GM12874 (cell line): Measurements from ENCODE around the gene GDI1.

Experiments used
- CTCF ChIP-seq: IDR thresholded peaks from 2 replicates; pipeline ENCODE4 v1.5.1; 2011; ENCODE audit warnings: low read depth, mild to moderate bottlenecking, control low read depth, low read length, moderate library complexity; ENCODE audit not compliant: insufficient read depth

GDI1 gene

GRCh38 chrX:154426916-154427770 lies 9.8 kb upstream of the GDI1 start:
- no peak for TF ChIP-seq CTCF

GRCh38 chrX:154428176-154429171 lies 8.5 kb upstream of the GDI1 start, which contains the start of gene ATP6AP1:
Gene ATP6AP1, plus strand, starts transcription at chrX:154428677. Its CDS starts 16 bp downstream, at chrX:154428693.
- TF ChIP-seq CTCF: no peak

GRCh38 chrX:154429711-154430110 lies 7.2 kb upstream of the GDI1 start:
- no peak for TF ChIP-seq CTCF

- no peak for TF ChIP-seq CTCF
Measured at GRCh38 chrX:154430479-154430878, 6.5 kb upstream of the GDI1 start.

- no peak for TF ChIP-seq CTCF
Measured at GRCh38 chrX:154430916-154431315, 6.0 kb upstream of the GDI1 start.

GRCh38 chrX:154431341-154431740 lies 5.6 kb upstream of the GDI1 start:
- TF ChIP-seq CTCF: no peak

GRCh38 chrX:154432210-154432609 lies 4.7 kb upstream of the GDI1 start:
- TF ChIP-seq CTCF: no peak
